ENCODE measurements around the gene ACE.
A peak's percentile ranks its signal among the peaks of the same experiment; 100 is the strongest.

Gene ACE

DNA sequence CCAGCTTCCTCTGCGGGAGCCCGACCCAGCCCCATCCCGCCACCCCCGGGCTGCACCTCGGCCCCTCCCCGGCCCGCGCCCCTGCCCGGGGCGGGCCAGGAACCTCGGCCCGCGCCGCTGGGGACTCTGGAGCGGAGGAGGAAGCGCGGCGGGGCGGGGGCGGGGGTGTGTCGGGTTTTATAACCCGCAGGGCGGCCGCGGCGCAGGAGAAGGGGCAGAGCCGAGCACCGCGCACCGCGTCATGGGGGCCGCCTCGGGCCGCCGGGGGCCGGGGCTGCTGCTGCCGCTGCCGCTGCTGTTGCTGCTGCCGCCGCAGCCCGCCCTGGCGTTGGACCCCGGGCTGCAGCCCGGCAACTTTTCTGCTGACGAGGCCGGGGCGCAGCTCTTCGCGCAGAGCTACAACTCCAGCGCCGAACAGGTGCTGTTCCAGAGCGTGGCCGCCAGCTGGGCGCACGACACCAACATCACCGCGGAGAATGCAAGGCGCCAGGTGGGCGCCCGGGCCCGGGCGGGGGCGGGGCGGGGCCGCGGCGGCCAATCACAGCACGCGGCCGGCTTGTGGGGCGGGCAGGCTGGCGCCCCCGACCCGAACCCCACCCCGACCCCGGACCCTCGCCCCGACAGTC is at the start of gene ACE:
ACE (plus strand) TSS at position 208 of the 626 bp plus-strand sequence; CDS start at position 242, 34 bp downstream.
- Histone ChIP-seq H3K27me3 (ENCODE audit: insufficient read depth, insufficient read length) (peaks cover 16% of the 10 kb centered on the region), H3K4me3 (ENCODE audit: insufficient read length, low read depth) (peak within 1 kb of the TSS; percentile 51), H3K9ac (ENCODE audit: insufficient read length, low read depth) (peak within 1 kb of the TSS; percentile 68), H3K36me3 (ENCODE audit: insufficient read depth, insufficient read length, low read length) (no peaks in the 10 kb centered on the region), H3K4me1 (ENCODE audit: insufficient read depth, insufficient read length) (peaks cover 28% of the 10 kb centered on the region), H3K9me3 (ENCODE audit: insufficient read depth, low read length) (no peaks in the 10 kb centered on the region)
- TF ChIP-seq YY1 (IDR thresholded peaks at IDR 0.05; ENCODE audit: insufficient read depth, insufficient read length): no peak
- TF ChIP-seq ZNF274 (IDR thresholded peaks at IDR 0.05; ENCODE audit: low read depth, low read length): no peak
- no peak for TF ChIP-seq SUZ12 (IDR thresholded peaks at IDR 0.05; ENCODE audit: extremely low read depth, insufficient read depth, insufficient read length)
- DNase-seq (ENCODE audit: low read depth, low spot score): no peak

DNA sequence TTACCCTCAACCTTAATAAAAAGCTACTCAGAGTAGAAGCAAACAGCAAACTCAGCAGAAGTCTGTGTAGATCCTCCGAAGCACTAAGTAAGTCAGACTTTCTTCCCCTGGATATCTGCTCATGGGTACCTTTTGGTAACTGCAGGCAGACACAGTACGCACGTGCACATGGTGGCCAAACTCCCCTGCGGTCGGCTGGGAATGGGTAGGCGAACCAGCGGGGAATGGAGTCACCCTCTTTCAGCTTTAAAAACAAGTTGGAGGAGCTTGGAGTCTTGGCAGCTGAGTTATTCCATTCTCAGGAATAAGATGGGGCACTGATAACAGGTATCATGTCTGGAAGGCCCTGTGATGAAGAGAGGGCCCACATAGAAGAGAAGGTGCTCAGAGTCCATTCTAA is 47.1 kb upstream of the ACE start:
- Histone ChIP-seq H3K9me3 (ENCODE audit: insufficient read depth, low read length) (no peaks in the 10 kb centered on the region), H3K9ac (ENCODE audit: insufficient read length, low read depth) (no peak overlapping the region), H3K36me3 (ENCODE audit: insufficient read depth, insufficient read length, low read length) (peaks cover 18% of the 10 kb centered on the region), H3K4me3 (ENCODE audit: insufficient read length, low read depth) (no peak overlapping the region), H3K4me1 (ENCODE audit: insufficient read depth, insufficient read length) (peaks cover 15% of the 10 kb centered on the region), H3K27me3 (ENCODE audit: insufficient read depth, insufficient read length) (no peaks in the 10 kb centered on the region)
- TF ChIP-seq SUZ12 (IDR thresholded peaks at IDR 0.05; ENCODE audit: extremely low read depth, insufficient read depth, insufficient read length) (no peak), ZNF274 (IDR thresholded peaks at IDR 0.05; ENCODE audit: low read depth, low read length) (no peak), YY1 (IDR thresholded peaks at IDR 0.05; ENCODE audit: insufficient read depth, insufficient read length) (no peak)
- DNase-seq (ENCODE audit: low read depth, low spot score): no peak

GRCh38 chr17:63430223-63430622 is 46.6 kb upstream of the ACE start:
- TF ChIP-seq SUZ12 (IDR thresholded peaks at IDR 0.05; ENCODE audit: extremely low read depth, insufficient read depth, insufficient read length) (no peak), YY1 (IDR thresholded peaks at IDR 0.05; ENCODE audit: insufficient read depth, insufficient read length) (no peak), ZNF274 (IDR thresholded peaks at IDR 0.05; ENCODE audit: low read depth, low read length) (no peak)
- DNase-seq (ENCODE audit: low read depth, low spot score): no peak
- no peak overlapping the region for H3K4me3 ChIP-seq (ENCODE audit: insufficient read length, low read depth)
- H3K4me1 ChIP-seq (ENCODE audit: insufficient read depth, insufficient read length): peaks cover 15% of the 10 kb centered on the region
- no peaks in the 10 kb centered on the region for H3K9me3 ChIP-seq (ENCODE audit: insufficient read depth, low read length)
- peaks cover 22% of the 10 kb centered on the region for H3K36me3 ChIP-seq (ENCODE audit: insufficient read depth, insufficient read length, low read length)
- H3K9ac ChIP-seq (ENCODE audit: insufficient read length, low read depth): no peak overlapping the region
- no peaks in the 10 kb centered on the region for H3K27me3 ChIP-seq (ENCODE audit: insufficient read depth, insufficient read length)

DNA sequence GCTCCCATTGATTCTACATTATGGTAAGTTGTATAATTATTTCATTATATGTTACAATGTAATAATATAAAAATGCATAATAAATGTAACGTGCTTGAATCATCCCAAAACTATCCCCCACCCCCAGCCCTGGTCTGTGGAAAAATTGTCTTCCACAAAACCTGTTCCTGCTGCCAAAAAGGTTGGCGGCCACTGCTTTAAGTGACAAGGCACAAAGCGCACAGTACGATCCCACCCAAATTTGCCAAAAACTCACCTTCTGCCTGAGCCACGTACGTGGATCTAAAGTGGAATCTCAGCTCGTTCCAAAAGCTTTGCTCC is 45.3 kb upstream of the ACE start:
- TF ChIP-seq ZNF274 (IDR thresholded peaks at IDR 0.05; ENCODE audit: low read depth, low read length) (no peak), SUZ12 (IDR thresholded peaks at IDR 0.05; ENCODE audit: extremely low read depth, insufficient read depth, insufficient read length) (no peak), YY1 (IDR thresholded peaks at IDR 0.05; ENCODE audit: insufficient read depth, insufficient read length) (no peak)
- Histone ChIP-seq H3K27me3 (ENCODE audit: insufficient read depth, insufficient read length) (no peaks in the 10 kb centered on the region), H3K4me1 (ENCODE audit: insufficient read depth, insufficient read length) (peaks cover 12% of the 10 kb centered on the region), H3K36me3 (ENCODE audit: insufficient read depth, insufficient read length, low read length) (peaks cover 36% of the 10 kb centered on the region), H3K9me3 (ENCODE audit: insufficient read depth, low read length) (no peaks in the 10 kb centered on the region), H3K4me3 (ENCODE audit: insufficient read length, low read depth) (no peak overlapping the region), H3K9ac (ENCODE audit: insufficient read length, low read depth) (no peak overlapping the region)
- no peak for DNase-seq (ENCODE audit: low read depth, low spot score)

DNA sequence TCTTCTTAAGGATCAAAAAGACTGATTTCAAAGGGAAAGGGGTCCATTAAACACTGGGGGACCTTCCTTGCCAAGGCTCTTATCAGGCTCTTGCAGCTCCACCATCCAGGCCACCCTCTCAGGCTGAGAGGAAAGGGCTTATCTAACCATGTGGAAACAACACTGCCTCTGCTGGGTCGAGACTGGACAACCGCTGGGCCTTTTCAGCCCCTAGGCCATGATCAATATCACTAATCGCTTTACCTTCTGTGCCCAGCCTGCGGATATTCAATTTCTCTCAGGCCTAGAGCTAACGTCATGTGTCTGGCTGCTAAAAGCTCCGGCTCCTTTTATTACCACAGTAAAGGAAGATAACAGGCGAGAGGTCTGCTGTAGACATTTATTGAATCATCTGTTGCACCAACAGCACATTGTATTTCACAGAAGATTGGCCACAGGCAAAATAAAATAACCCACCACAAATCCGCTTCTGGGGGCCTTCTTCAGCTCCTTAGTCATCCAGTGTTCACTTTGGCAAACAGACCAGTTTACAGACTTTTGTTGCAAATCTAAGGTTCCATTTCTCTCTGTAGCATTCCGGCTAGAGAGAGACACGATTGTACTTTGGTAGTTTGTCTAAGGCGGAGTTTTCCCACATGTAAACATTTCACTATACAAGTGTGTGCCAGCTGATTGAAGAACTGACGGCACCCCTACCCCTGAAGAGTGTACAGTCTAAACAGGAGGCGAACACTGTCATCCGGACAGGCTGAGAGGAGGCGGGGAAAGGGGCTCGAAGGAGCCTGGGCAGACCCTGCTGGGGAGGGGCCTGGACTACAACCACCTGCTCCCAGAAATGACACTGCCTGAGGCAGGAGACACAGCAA is 44.7 kb upstream of the ACE start:
- Histone ChIP-seq H3K4me3 (ENCODE audit: insufficient read length, low read depth) (no peak overlapping the region), H3K9ac (ENCODE audit: insufficient read length, low read depth) (no peak overlapping the region), H3K4me1 (ENCODE audit: insufficient read depth, insufficient read length) (peaks cover 13% of the 10 kb centered on the region), H3K9me3 (ENCODE audit: insufficient read depth, low read length) (no peaks in the 10 kb centered on the region), H3K27me3 (ENCODE audit: insufficient read depth, insufficient read length) (no peaks in the 10 kb centered on the region), H3K36me3 (ENCODE audit: insufficient read depth, insufficient read length, low read length) (peaks cover 42% of the 10 kb centered on the region)
- DNase-seq (ENCODE audit: low read depth, low spot score): no peak
- TF ChIP-seq YY1 (IDR thresholded peaks at IDR 0.05; ENCODE audit: insufficient read depth, insufficient read length): no peak
- TF ChIP-seq SUZ12 (IDR thresholded peaks at IDR 0.05; ENCODE audit: extremely low read depth, insufficient read depth, insufficient read length): no peak
- no peak for TF ChIP-seq ZNF274 (IDR thresholded peaks at IDR 0.05; ENCODE audit: low read depth, low read length)

DNA sequence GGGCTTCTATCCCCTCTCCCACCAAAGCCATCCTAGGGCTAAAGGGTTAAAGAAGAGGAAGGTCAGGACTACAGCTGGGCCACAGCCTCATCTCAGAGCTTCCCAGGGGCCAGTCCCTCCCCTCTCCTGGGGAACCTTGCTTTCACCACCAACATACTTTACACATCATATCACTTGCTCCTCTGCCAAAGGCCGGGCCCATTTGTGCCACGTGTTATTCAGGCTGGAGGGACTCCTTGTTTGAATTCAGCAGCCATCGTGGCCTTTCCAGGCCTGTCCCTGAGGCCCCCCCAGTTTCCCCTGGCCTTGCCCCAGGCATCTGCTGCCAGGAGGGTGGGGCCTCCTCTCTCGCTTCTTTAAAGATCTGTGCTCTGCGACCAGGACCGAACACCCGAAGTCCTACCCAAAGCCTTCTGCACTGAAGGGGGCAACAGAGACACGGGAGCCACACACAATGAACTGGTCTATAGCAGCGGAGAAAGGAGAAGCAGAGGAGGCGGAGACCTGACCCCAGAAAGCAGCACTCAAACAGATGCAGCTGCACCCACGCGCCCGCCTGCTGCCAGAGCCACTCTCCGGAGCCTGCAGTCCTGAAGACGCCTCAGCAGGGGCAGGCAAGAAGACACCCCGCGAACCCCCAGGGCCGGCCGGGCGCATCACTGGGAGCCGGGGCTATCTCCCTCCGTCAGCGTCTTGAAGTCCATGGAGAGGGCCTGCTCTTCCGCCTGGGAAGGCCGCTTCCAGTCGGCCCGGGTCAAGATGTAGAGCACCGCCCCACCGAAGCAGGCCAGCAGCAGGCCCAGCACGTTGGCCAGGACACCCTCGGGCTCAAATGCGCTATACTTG is 42.9 kb upstream of the ACE start:
- Histone ChIP-seq H3K4me1 (ENCODE audit: insufficient read depth, insufficient read length) (peaks cover 13% of the 10 kb centered on the region), H3K9me3 (ENCODE audit: insufficient read depth, low read length) (no peaks in the 10 kb centered on the region), H3K4me3 (ENCODE audit: insufficient read length, low read depth) (no peak overlapping the region), H3K36me3 (ENCODE audit: insufficient read depth, insufficient read length, low read length) (peaks cover 43% of the 10 kb centered on the region), H3K27me3 (ENCODE audit: insufficient read depth, insufficient read length) (no peaks in the 10 kb centered on the region), H3K9ac (ENCODE audit: insufficient read length, low read depth) (peak overlapping the region; percentile 22)
- no peak for DNase-seq (ENCODE audit: low read depth, low spot score)
- TF ChIP-seq SUZ12 (IDR thresholded peaks at IDR 0.05; ENCODE audit: extremely low read depth, insufficient read depth, insufficient read length): no peak
- no peak for TF ChIP-seq YY1 (IDR thresholded peaks at IDR 0.05; ENCODE audit: insufficient read depth, insufficient read length)
- TF ChIP-seq ZNF274 (IDR thresholded peaks at IDR 0.05; ENCODE audit: low read depth, low read length): no peak
